Psoas muscle (tissue), 8 donors: ENCODE data around the gene CACNA1C. TPM values are rescaled to one million over a fixed set of nuclear protein-coding genes. Genes with fewer than 3 reads are reported as not detected.
A peak's percentile ranks its signal among the peaks of the same experiment; 100 is the strongest.

Experiments
- ATAC-seq, 4 donors: fragments of 200-7000 bp; cut with Tn5 transposase; one replicate each; pipeline ENCODE4 v1.9.1; 2020; ENCODE audit warnings: moderate library complexity in 3 of 4, mild to moderate bottlenecking in 2 of 4
- DNase-seq, 2 donors: peaks; one replicate each; pipeline ENCODE4 v3.0.0-alpha.2; 2020
- H3K27ac ChIP-seq: fragments of 200-600 bp; one replicate; pipeline ENCODE4 v1.8.0; 2022
- H3K27me3 ChIP-seq, 3 donors: fragments of 200-600 bp in 1 of 3; one replicate each; pipeline versions ENCODE4 v1.6.1 to v1.8.0; 2013 to 2022; ENCODE audit warnings: low read length in 2 of 3, mild to moderate bottlenecking in 2 of 3, moderate library complexity in 1 of 3; ENCODE audit not compliant: insufficient read depth in 3 of 3
- H3K36me3 ChIP-seq, 2 donors: fragments of 200-600 bp in 1 of 2; one replicate each; pipeline versions ENCODE4 v1.6.1 to v1.8.0; 2013 to 2022; ENCODE audit warnings: low read depth in 1 of 2, mild to moderate bottlenecking in 1 of 2, moderate library complexity in 1 of 2; ENCODE audit not compliant: insufficient read depth in 1 of 2
- H3K4me1 ChIP-seq: fragments of 200-600 bp; one replicate; pipeline ENCODE4 v1.8.0; 2022
- H3K4me3 ChIP-seq: fragments of 200-600 bp; one replicate; pipeline ENCODE4 v1.8.0; 2022; ENCODE audit warnings: mild to moderate bottlenecking
- H3K9me3 ChIP-seq: fragments of 200-600 bp; one replicate; pipeline ENCODE4 v1.8.0; 2022
- CTCF ChIP-seq: fragments of 200-600 bp; IDR thresholded peaks from one replicate; pipeline ENCODE4 v1.8.0; 2022; ENCODE audit warnings: antibody characterized with exemption
- WGBS, 3 donors: extraction: QIAGEN DNeasy Blood & Tissue Kit; methylation state at CpG; one replicate each; pipeline versions ENCODE4 v1.1.6 to v1.1.7; 2013; 5-methylcytosine and 5-hydroxymethylcytosine counted together
- intact Hi-C, 2 donors: fragments of 100-400 bp; cut with DNase I; formaldehyde crosslinking; loops; one replicate each; pipeline versions ENCODE4 v1.11.0 to v1.14.2; 2022
- polyA plus RNA-seq, 3 donors: library from polyadenylated mRNA; stranded (reverse); fragments of 200-250 nt; gene quantifications; one replicate each; pipeline ENCODE4 v1.2.3, GENCODE V29; 2013
- total RNA-seq, 4 donors: library from RNA; stranded (reverse); fragmentation: NEBNext Ultra II Directional in 2 of 4; extraction: Animal tissue kit (Norgen Biotek cat#: 25700) in 2 of 4; gene quantifications; one replicate each; pipeline versions ENCODE4 v1.2.1 to v1.2.4, GENCODE V29; 2021 to 2023
- donor health status: healthy with polysubstance abuse.
- donor health status: DM: no; HTN: no; CAD: no; lungs with moderate emphysema.
- donor health status: Bipolar disorder and iron deficiency.
- donor health status: healthy.
- donor health status: DM: yes; HTN: yes; CAD: no.
- donor health status: DM: no; HTN: no; CAD: no.
- donor health status: DM: no; HTN: no; CAD: no.
- donor health status: DM: yes; HTN: yes; CAD: no.

The CACNA1C gene
- total and polyA plus RNA-seq, 7 donors, result 0.26 to 2.9 (median 0.95) TPM

GRCh38 chr12:2014231-2014630 is 38.6 kb upstream of the CACNA1C start:
- Histone ChIP-seq H3K4me1 (peaks cover 3% of the 10 kb centered on the region), H3K27me3 (no peaks in the 10 kb centered on the region), H3K9me3 (no peaks in the 10 kb centered on the region), H3K36me3 (no peaks in the 10 kb centered on the region), H3K27ac (peak overlapping the region; percentile 1), H3K4me3 (no peak overlapping the region)
- intact Hi-C loops, result no loop called here
- no peak for TF ChIP-seq CTCF
- no peak for DNase-seq
- ATAC-seq, result no peak
- 63 to 71% (median 70%) methylated on average over 4 of the region's 4 CpGs for WGBS, 3 donors

GRCh38 chr12:2016862-2017545 is 35.8 kb upstream of the CACNA1C start:
- Histone ChIP-seq H3K27ac (no peak overlapping the region), H3K27me3 (peaks cover 0 to 9% (median 0%) of the 10 kb centered on the region in 3 donors), H3K36me3 (no peaks in the 10 kb centered on the region), H3K4me3 (no peak overlapping the region), H3K4me1 (peaks cover 3% of the 10 kb centered on the region), H3K9me3 (no peaks in the 10 kb centered on the region)
- 87 to 90% (median 89%) methylated on average over 9 of the region's 9 CpGs for WGBS, 3 donors
- TF ChIP-seq CTCF, result no peak
- DNase-seq, result no peak
- intact Hi-C loops, result no loop called here
- ATAC-seq, result no peak

- Histone ChIP-seq H3K4me1 (peaks cover 3% of the 10 kb centered on the region), H3K36me3 (no peaks in the 10 kb centered on the region), H3K9me3 (no peaks in the 10 kb centered on the region), H3K4me3 (no peak overlapping the region), H3K27me3 (peaks cover 0 to 9% (median 0%) of the 10 kb centered on the region in 3 donors), H3K27ac (no peak overlapping the region)
- WGBS, 3 donors, result 41 to 47% (median 45%) methylated on average over 12 of the region's 12 CpGs
- no peak for TF ChIP-seq CTCF
- no peak for DNase-seq
- no peak for ATAC-seq
- intact Hi-C loops, result no loop called here
Observed at GRCh38 chr12:2017546-2018337, 35.0 kb upstream of the CACNA1C start.

GRCh38 chr12:2018391-2018790 is 34.4 kb upstream of the CACNA1C start:
- H3K4me1 ChIP-seq, result peaks cover 3% of the 10 kb centered on the region
- H3K27me3 ChIP-seq, result peaks cover 0 to 9% (median 0%) of the 10 kb centered on the region in 3 donors
- DNase-seq (no peak), ATAC-seq (no peak)
- no peak overlapping the region for H3K4me3 ChIP-seq
- H3K27ac ChIP-seq, result no peak overlapping the region
- TF ChIP-seq CTCF, result no peak
- WGBS, 3 donors, result 73 to 84% (median 74%) methylated on average over 7 of the region's 7 CpGs
- no peaks in the 10 kb centered on the region for H3K36me3 ChIP-seq
- intact Hi-C loops, result no loop called here
- H3K9me3 ChIP-seq, result no peaks in the 10 kb centered on the region
